GM18519 (cell line): ENCODE data around the gene SH3BGRL3.

Source experiments
- ATAC-seq: cut with Tn5 transposase; IDR thresholded peaks from one replicate; pipeline ENCODE4 v1.9.1; 2021; ENCODE audit warnings: mild to moderate bottlenecking, moderate library complexity; ENCODE audit not compliant: unreplicated experiment, low FRiP score

The SH3BGRL3 gene

DNA sequence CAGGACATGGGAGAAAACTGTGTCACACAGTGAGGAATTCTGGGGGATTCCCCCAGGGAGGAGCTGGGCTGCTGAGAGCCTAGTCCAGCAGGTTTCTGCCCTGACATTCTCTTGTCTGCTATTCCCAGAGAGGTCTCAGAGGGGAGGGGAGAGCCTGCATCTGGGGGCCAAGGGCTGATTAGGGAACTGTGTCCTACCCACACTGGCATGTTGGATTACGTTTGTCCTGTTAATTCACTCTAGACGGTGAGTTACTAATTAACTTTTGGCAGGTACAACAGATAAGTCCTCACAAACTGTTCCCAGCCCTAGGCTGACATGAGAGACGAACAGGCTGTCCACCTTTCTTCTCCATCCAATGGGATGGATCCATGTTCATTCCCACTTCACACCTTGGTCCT is 2.6 kb upstream of the SH3BGRL3 start:
- ATAC-seq = no peak

DNA sequence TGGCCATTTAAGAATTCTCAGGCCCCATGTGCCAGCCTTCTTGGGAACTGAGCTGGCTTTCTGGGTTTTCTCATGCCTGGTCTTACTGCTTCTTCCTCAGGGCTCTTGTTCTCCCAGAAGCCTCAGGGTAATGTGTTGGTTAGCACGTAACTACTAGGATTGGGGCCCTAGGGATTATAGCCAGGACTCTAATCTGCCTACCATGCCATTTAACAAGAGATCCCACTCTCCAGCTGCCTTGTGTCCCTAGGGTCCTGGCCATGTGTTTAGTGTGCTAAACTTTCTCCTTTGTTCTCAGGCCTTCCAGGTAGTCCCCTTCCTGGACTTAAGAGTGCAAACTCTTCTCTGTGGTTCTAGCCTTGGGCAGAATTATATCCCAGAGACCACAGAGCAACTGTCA is 2.2 kb upstream of the SH3BGRL3 start:
- no peak for ATAC-seq

DNA sequence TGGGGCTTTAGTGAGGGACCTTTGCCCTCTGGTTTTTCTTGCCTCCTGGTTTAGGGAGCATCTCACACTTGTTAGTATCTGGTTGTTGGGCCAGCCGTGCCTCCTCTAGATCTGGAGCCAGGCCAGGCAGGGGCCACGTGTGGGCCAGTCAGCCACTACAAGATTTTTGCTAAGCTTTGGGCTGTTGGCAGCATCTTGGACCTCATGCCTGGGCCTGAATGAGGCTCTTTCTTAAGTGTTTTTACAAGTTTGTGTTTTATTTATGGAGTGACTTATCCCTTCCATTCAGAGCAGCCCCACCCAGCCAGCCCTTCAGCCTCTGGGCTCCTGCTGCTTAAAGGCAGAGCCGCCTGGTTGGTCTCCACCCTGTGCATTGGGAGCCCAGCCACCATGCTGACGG is 1.6 kb upstream of the SH3BGRL3 start:
- ATAC-seq = no peak

DNA sequence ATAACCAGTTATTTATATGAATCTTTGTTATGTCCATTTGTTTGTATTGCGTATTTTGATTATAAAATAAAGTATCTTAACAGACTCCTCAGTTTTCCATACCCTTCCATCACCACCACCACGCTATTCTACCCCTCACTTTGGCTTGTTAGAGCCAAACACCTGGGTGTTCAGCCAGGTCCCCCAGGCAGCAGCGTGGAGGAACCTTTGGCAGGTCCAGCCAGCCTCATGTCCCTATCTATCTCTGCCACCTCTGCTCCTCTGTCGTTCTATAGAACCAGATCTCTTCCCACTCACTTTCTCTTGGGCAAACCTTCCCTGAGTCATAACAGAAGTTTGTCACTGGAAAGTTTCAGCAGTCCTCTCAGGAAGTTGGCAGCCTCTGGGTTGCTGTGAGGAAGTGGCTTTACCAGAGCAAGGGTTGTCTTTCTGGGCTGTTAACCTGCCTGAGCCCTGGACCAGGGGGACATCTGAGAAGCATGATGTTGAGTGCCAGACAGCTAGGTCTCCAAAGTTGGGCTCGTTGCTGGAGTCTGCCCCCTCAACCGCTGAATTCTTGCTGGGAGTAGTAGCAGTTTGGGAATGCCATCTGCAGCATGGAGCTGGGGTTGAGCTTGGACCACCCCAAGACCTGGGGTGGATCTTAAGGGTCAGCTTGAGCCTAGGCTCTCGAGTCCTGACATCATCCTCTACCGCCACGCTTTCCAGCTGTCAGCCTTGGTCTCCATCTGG is 996 bp upstream of the SH3BGRL3 start:
- no peak for ATAC-seq

DNA sequence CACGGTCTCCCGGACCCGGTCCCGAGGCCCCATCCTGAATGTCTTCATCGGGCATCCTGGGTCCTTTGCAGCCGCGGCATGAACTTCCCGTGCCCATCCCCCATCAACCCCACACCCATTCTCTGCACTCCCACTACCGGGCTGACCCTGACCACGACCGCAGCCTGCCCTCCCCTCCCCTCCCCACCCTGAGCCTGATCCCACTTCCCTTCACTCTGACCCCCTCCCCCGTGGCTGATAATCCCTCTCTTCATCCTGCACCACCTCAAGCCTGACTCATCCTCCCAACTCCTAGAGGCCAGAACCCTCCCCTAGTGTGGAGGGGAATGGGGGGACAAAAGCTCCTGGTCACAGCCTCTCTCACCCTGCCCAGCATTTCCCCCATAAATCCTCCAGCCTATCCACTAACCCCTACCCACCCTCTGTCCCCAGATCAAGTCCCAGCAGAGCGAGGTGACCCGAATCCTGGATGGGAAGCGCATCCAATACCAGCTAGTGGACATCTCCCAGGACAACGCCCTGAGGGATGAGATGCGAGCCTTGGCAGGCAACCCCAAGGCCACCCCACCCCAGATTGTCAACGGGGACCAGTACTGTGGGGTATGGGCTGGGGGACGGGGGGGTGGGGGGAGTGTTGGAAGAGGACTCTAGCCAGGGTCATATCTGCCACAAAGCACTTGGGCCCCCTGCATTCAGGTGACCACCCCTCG is 602 bp downstream of the SH3BGRL3 start:
- ATAC-seq = no peak

DNA sequence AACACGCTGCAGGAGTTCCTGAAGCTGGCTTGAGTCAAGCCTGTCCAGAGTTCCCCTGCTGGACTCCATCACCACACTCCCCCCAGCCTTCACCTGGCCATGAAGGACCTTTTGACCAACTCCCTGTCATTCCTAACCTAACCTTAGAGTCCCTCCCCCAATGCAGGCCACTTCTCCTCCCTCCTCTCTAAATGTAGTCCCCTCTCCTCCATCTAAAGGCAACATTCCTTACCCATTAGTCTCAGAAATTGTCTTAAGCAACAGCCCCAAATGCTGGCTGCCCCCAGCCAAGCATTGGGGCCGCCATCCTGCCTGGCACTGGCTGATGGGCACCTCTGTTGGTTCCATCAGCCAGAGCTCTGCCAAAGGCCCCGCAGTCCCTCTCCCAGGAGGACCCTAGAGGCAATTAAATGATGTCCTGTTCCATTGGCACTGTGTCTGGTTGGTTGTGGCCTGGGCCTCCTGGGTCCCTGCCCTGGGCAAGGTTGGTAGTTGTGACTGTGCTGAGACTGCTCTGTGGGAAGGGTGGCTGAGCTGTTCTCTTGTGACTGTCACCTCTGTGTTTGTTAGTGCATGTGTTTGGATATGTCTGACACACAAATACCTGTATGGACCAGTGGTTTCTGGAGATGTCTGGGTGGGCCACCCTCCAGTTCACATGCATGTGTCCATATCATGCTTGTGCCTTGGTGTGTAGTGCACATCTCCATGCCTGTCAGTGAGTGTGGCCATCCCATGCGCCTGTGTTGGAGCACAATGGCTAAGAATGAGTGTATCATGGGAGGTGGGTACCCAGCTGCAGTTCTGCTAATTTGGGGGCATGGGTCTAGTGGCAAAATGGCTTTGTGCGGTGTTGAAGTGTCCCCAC is 1.4 kb downstream of the SH3BGRL3 start:
- ATAC-seq = no peak

DNA sequence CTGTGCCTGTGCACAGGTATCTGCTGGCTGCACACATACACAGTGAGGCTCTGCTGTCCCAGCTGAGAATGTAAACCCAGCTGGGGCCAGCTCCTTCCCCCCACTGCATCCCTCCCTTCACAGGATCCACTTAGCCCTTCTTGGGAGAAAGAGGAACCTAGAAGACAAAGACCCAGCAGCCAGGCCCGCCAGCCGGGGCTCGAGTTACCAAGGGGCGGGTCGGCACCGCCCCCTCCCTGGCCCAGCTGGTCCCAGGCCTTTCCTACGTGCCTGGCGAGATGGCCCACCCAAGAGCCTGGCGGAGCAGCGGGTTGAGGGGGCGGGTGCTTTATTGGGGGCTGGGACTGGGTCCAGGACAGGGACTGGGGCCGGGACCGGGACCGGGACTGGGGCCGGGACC is 2.1 kb downstream of the SH3BGRL3 start:
- ATAC-seq = no peak

DNA sequence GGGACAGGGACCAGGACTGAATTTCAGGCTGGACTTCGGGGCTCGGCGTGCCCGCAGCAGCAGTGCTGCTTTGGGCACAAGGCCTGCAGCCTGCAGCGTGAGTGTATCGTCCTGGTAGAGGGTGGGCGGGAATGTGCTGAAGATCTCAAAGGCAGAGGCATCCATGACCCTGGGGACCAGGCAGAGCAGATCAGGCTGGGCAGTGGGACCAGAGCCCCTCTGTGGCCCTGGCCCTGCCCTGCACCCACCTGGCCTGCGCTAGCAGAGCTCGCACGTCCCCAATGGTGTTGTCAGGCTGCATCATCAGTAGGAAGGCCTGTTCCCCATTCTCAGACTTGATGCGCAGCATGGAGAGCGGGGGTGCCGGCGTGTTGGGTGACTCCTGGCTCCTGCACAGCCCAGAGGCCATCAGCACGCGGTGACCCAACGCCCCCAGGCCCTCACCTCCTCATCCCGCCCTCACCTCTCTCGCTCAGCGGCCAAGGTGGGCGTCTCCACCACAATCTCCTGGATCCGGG is 2.6 kb downstream of the SH3BGRL3 start:
- ATAC-seq = no peak

DNA sequence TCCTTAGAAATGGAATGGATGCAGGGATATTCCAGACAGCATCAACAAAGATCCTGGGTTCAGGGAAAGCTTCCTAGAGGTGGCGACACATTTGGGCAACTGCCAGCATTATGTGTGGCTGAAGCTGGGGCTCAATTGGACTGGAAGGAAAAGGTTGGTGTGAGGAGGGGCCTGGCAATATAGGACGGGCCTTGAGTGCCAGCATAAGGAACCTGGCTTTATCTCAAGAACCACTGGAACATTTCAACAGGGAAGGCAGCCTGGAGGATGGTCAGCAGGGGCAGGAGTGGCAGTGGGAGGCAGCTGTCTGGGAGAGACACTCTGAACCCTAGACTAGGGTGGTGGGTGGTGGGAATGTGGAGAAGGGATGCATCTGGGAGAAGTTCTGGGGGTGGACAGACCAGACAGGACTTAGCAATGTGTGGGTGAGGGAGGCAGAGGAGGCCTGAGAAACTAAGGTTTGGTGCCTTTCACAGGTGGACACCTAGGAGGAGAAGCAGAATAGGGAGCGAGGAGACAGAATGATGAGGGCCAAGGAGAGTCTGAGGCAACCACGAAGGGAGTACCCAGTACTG is 3.5 kb downstream of the SH3BGRL3 start:
- ATAC-seq = no peak

DNA sequence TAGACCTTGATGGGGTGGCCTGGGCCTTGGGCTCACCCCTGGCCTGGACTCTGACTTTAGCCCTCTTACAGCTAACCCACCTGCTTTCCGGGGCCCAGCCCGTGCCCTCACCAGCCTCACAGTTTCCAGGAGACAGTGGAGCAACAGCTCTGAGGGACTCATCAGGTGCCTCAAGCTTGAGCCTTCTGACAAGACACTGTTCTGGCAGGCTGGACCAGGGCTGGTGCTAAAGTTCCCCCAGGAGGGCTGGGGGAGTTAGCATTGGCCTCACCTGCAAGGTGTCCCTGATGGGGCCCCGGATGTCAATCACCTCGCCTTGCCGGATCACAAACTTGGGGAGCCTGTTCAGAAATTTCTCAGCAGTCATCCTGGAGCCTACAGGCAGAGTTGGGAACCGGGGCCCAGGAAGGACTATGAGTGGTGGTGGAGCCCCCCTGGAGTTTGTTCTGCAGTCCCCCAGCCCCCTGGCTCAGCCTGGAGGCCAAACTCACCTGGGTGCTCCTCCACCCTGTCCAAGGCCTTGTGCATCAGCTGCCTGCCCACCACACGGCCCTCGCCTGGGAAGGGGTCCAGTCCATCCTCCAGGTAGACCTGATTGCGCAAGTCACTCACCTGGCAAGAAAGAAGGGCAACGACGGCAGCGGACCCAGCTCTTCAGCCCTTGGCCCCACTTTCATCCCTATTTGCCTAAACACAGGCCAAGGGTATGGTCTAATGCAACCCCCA is 4.1 kb downstream of the SH3BGRL3 start:
- no peak for ATAC-seq

DNA sequence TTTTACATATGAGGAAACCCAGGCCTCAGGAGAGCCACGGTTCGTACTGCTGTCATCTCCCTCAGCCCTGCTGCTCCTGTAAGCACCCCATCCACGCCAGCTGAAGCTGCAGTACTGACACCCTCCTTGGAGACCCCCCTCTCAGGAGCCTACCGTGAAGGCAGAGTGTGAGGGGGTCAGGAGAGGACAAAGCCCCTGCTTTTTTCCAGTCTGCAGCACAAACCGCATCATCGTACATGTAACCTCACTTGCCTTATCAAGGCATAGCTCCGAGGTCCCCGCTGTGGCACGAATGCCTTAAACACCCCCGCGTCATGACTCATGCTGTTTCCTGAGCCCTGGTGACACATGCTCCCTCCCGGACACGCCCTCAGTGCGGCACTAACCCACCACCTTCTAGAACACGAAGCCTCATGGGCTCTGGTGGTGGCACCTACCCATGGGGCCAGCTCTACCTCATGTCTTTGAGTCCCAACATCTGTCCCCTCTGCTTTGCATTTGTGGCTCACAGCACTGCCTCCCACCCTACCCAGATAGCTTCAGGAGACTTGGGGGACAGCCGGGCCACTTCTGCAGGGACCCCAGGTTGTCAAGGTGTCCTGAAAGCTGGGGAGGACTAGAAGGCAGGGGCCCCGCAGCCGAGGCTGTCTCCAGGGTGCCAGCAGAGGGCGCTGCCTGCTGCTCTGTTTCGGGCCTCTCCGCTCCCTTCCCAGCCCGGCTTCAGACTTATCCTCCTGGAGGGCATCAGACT is 4.9 kb downstream of the SH3BGRL3 start:
- no peak for ATAC-seq

DNA sequence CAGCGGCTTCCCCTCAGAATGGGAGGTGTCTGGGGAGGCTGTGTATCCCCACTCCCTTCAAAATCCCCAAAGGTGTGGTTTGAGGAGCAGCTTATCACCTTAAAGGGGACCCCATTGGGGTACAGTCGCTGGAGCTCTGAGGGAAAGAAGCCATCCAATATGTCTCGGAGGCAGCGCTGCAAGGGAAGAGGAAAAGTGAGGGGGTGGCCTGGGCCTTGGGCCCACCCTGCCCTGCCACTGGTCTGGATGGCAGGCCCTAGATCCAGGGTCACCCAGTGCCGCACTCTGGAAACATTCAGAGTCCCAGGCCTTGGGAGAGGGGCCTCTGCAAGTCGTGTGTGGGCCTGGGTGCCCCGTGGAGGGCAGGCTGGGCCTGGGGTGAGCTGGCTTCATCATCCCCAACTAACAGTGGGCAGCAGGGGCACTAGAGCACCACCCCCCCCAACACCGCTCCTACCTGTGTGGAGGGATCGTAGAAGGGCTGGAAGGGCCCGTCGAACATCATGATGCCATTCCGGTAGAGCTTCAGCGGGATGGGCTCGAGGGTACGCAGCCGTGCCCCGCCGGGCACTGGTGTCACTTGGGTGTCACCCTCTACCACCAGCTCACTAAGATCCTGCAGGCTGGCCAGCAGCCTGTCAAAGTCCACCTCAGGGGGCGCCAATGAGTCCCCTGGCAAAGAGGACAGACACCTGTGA is 5.6 kb downstream of the SH3BGRL3 start:
- no peak for ATAC-seq

DNA sequence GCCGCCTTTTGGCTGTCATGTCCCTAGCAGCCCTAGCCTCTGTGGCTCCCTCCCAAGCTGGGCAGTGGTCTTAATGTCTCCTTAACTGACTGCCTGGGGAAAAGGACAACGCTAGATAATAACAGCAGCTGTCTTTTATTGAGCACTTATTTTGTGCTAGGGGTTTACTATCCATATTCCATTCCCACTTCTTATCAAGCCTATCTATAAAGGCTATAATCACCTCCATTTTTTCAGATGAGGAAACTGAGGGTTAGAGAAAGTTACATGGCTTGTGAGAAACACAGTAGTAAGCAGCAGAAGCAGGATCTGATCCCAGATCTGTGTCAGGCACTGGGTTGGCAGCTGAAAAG is 6.2 kb downstream of the SH3BGRL3 start:
- no peak for ATAC-seq

DNA sequence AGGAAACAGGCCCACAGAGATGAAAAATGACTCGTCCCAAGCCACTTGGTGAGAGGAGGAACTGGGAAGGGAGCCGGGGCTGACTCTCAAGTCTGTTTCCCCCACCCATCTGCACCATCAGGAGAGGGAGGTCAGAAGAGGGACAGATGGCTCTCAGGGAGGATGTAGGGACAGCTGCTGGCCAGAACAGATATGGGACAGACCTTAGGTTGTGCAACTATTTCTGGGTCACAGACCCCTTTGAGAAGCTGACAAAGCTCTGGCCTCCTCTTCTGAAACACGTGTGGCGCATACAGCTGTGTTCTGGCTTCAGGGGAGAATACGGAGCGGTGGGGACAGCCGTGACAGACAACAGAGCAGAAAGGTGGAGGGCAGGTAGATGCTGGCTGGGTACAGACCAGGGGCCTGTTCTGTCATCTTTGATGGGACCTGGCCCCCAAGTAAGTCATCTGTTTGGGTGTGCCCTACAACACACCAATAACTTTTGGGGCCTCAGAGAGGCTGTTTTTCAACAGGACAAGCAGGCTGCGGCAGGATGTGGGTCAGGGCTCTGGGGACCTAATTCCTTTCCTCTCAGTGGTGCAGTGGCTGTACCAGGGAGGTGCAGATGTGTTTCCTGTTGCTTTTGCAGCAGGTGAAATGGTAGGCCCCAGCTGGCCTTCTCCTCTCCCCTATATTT is 7.3 kb downstream of the SH3BGRL3 start:
- ATAC-seq = no peak

DNA sequence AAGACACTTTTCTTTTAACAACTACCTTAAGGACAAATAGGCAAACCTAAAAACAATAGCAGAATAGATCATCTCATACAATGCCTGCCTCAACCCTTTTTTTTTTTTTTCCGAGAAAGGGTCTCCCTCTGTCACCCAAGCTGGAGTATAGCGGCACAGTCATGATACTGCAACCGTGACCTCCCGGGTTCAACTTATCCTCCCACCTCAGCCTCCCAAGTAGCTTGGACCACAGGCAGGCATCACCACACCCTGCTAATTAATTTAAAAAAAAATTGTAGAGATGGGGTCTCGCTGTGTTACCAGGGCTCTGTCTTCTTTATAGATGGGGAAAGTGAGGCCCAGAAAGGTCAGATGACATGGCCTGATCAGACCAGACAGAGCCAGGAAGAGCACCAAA is 7.9 kb downstream of the SH3BGRL3 start:
- ATAC-seq = no peak

DNA sequence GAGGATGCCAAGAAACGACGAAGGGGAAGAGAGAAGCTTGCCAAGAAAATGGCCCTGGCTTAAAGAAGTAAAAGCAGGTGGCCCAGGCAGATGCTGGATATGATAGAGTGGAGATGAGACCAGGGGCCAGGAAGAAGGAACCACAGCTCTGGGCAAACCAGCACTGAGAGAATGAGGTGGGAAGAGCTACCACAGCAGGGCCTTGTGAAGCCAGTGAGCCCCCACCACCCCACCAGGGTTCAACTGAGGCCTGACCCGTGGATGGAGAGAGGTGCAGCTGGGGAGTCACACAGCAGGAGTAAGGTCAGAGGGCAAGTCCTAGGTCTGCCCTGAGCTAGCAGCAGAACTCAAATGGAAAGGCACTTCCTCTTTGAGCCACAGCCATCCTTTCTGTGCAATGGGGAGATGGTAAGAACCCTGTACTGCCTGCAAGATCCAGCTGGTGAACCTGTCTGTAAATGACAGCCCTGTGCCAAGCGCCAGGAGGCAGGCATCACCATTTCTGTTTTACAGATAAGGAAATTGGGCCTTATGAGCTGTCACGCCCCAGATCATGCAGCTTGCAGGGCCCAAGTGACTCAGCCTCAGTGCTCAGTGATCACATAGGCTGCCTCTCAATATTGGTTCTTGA is 8.5 kb downstream of the SH3BGRL3 start:
- no peak for ATAC-seq

DNA sequence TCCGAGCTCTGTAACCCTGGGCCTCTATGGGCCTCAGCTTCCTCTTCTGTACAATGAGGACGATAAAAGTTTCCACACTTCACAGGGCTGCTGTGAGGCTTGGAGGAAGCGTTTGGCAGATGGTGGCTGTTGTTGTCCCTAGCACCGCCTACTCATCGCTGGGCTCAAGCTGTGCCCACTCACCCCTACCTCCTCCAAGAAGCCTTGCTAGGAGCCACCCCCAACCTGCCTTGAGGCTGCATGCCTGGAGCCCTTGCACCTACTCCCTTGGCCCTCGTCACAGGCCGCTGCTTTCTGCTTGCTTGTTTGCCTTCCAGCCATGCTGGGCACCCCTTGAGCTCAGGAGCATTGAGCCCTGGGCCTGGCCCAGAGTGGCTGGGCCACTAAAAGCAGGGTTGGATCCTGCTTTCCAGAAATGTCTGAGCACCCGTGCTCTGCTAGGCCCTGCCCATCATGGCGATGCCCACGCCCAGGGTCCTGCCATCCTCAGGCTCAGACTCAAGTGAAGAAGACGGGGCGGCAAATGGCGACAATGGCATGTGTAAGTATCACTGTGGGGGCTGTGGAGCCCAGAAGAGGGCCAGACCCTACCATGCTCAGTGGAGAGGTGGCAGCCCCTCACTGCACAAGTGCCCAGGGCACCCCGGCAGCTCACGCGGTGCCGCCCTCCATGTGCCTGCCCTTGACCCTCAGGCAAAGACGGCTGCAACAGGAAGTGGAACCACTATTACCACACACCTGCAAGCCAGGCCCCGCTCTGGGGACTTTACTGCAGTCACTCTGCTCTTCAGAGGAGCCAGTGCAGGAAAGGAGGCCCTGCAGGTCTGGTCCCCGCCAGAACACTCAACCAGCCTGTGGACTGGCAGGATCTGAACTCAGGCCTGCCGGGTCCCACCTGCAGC is 9.5 kb downstream of the SH3BGRL3 start:
- ATAC-seq = no peak
